ENCODE measurements around the gene ZGRF1.
A peak's percentile ranks its signal among the peaks of the same experiment; 100 is the strongest.
"Not testable (repeated sequence)": the region's sequence is repeated elsewhere in the genome, so short reads cannot be mapped to it uniquely, and the experiment has no call there.

ZGRF1 gene

DNA sequence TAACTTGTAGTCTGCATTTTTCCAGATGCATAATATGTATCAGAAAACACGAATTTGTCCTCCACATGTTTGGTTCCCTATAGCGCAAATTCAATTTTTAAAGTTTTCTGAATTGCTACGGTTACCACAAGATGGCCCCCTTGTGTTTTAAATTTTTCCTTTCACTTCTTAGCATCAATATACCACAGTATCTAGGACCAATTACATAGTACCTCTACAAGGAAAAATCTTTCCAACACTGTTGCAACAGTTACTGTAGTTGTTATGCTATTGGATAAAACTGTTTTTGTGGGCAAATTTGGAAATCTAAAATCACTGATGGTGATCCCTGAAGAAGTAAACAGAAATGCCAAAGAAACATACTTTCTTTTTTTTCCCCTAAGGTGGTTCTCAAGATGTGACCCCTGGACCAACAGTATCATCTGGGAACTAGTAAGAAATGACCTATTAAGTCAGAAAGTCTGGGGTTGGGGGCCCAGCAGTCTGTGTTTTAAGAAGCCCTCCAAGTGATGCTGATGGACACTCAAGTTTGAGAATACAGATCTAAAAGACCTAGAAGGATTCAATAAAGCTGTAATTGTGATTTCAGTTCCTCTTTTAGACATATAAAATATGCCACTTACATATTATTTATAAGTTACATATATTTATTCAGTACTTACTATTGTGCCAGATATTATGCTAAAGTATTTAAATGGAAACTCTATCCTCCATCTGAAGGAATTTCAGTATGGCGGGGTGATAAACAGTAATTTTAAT, 3.1 kb downstream of the ZGRF1 start:
- peak; percentile 17 for DNase-seq (ENCODE audit: low spot score)

DNA sequence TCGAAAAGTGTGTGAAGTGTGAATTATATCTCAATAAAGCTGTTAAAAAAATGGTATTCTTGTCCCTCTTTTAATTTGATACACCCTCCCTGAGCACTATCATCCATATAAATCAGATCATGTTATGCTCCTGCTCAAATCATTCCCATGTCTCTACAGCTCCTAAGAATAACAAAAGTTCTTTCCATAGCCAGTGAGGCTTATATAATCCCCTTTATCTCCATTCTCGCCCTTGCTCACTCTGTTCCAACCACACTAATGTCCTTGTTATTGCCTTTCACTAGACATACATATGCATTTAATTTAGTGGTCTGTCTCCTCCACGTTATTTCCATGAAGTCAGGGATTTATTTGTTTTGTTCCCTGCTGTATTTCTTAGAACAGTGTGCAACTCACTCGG, 10.5 kb downstream of the ZGRF1 start:
- DNase-seq (ENCODE audit: low spot score) = no peak
- TF ChIP-seq CTCF (IDR thresholded peaks at IDR 0.05; ENCODE audit: extremely low read depth, missing control alignments) = no peak

More for the DNA sequence above, 3.1 kb downstream of the ZGRF1 start:
- peak; percentile 43 for TF ChIP-seq CTCF (IDR thresholded peaks at IDR 0.05; ENCODE audit: extremely low read depth, missing control alignments)

DNA sequence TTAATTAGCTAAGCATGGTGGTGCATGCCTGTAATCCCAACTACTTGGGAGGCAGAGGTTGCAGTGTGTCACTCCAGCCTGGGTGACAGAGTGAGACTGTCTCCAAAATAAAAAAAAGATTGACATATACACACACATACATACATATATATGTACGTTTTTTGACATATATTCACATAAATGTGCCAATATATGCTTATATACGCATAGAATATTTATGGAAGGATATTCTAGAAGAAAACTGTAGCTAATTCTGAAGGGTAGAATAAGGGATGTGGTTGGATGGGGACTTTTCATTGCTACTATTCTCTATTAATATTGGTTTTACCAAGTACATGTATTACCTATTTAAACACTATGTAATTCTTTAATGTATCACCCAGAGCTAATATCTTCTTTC, 19.7 kb downstream of the ZGRF1 start:
- TF ChIP-seq CTCF (IDR thresholded peaks at IDR 0.05; ENCODE audit: extremely low read depth, missing control alignments) = no peak
- no peak for DNase-seq (ENCODE audit: low spot score)

GRCh38 chr4:112612814-112613213, 23.9 kb downstream of the ZGRF1 start:
- DNase-seq (ENCODE audit: low spot score) = not testable (repeated sequence)

DNA sequence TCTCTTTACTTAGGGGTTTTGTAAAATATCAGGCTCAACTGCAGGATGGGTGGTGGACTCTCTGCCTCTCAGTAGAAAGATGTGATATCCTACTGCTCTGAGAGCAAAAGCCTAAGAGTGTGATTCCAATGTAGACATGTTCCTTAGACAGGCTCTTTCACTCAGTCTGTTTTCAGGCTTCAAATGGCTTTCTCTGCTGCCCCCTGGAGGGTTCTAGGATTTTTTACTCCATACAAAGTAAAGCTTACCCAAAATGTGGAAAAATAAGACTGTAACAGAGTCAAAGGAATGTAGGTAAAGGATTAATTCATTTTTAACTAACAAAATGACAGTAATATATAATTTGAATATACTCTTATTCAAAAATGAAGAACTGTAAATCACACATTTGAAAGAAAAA, 32.1 kb downstream of the ZGRF1 start:
- DNase-seq (ENCODE audit: low spot score) = peak; percentile 53
- TF ChIP-seq CTCF (IDR thresholded peaks at IDR 0.05; ENCODE audit: extremely low read depth, missing control alignments) = peak; percentile 45

GRCh38 chr4:112594993-112595392, 41.7 kb downstream of the ZGRF1 start:
- TF ChIP-seq CTCF (IDR thresholded peaks at IDR 0.05; ENCODE audit: extremely low read depth, missing control alignments) = no peak
- DNase-seq (ENCODE audit: low spot score) = no peak

DNA sequence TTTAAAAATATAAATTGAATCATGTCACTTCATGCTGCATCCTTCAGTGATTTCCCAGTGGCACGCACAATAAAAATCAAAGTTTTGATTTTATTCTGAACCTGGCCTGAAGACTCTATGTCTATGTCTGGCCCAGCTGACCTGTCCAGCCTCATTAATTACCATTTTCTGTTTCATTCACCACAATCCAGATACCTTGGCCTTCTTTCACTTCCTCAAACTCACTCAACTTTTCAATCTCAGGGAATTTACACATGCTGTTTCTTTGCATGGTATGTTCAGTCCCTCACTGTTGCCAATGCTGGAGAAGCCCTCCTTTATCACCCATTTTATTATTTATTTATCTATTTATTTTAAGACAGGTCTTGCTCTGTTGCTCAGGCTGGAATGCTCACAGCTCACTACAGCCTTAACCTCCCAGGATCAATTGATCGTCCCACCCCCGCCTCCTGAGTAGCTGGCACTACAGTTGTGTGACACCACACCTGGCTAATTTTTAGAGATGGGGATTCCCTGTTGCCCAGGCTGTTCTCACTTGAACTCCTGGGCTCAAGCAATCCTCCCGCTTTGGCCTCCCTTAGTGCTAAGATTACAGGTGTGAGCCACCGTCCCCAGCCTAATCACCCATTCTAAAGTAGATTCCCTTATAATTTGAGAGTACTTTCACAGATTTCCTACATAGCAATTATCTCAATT, 43.1 kb downstream of the ZGRF1 start:
- DNase-seq (ENCODE audit: low spot score) = peak; percentile 12
- TF ChIP-seq CTCF (IDR thresholded peaks at IDR 0.05; ENCODE audit: extremely low read depth, missing control alignments) = no peak
